HG03135 (cell line): ENCODE measurements around the gene TBL1X.
"Not testable (repeated sequence)": the region's sequence is repeated elsewhere in the genome, so short reads cannot be mapped to it uniquely, and the experiment has no call there.

ENCODE experiments used
- ATAC-seq: cut with Tn5 transposase; IDR thresholded peaks from one replicate; pipeline ENCODE4 v1.9.1; 2021; ENCODE audit warnings: mild to moderate bottlenecking, moderate library complexity; ENCODE audit not compliant: unreplicated experiment

TBL1X gene

GRCh38 chrX:9745417-9746115, 280.7 kb downstream of the TBL1X start:
- ATAC-seq: no peak

GRCh38 chrX:9746148-9746888, 281.5 kb downstream of the TBL1X start:
- no peak for ATAC-seq

- no peak for ATAC-seq
These were observed 282.8 kb downstream of the TBL1X start for GRCh38 chrX:9747644-9748043.

GRCh38 chrX:9749146-9749692, 284.4 kb downstream of the TBL1X start:
- no peak for ATAC-seq

GRCh38 chrX:9757366-9757765, 292.5 kb downstream of the TBL1X start:
- no peak for ATAC-seq

GRCh38 chrX:9758021-9758638, 293.3 kb downstream of the TBL1X start:
- no peak for ATAC-seq

- ATAC-seq: no peak
These were observed 294.5 kb downstream of the TBL1X start for GRCh38 chrX:9759337-9759736.

- ATAC-seq: no peak
These were observed 300.3 kb downstream of the TBL1X start for GRCh38 chrX:9765072-9765736.

- ATAC-seq: no peak
These were observed 300.9 kb downstream of the TBL1X start, which contains the start of gene GPR143 for GRCh38 chrX:9765737-9766097. Gene GPR143, minus strand, starts transcription at chrX:9765847. Its CDS starts 30 bp downstream, at chrX:9765817.

GRCh38 chrX:9767375-9767774, 302.5 kb downstream of the TBL1X start:
- ATAC-seq: no peak

- ATAC-seq: not testable (repeated sequence)
These were observed 303.5 kb downstream of the TBL1X start for GRCh38 chrX:9768321-9768839.

- ATAC-seq: no peak
These were observed 305.5 kb downstream of the TBL1X start for GRCh38 chrX:9770319-9770718.

GRCh38 chrX:9772943-9773342, 308.1 kb downstream of the TBL1X start:
- no peak for ATAC-seq

GRCh38 chrX:9775930-9776329, 311.1 kb downstream of the TBL1X start:
- no peak for ATAC-seq

- no peak for ATAC-seq
These were observed 317.1 kb downstream of the TBL1X start for GRCh38 chrX:9781941-9782340.

GRCh38 chrX:9784332-9784731, 319.5 kb downstream of the TBL1X start:
- no peak for ATAC-seq

GRCh38 chrX:9785254-9785943, 320.5 kb downstream of the TBL1X start:
- ATAC-seq: no peak

GRCh38 chrX:9785944-9786797, 321.3 kb downstream of the TBL1X start, which contains the start of gene SHROOM2:
Gene SHROOM2, plus strand, starts transcription at chrX:9786429. Its CDS starts 117 bp downstream, at chrX:9786546.
- no peak for ATAC-seq
